BLaER1 treated with 17β-estradiol and CSF1 and Interleukin-3, amounts not matched to agents 10 nM and 100 nM (cell line): ENCODE measurements around the gene POU2F1.
A peak's percentile ranks its signal among the peaks of the same experiment; 100 is the strongest.
"Not testable (repeated sequence)": the region's sequence is repeated elsewhere in the genome, so short reads cannot be mapped to it uniquely, and the experiment has no call there.

ENCODE experiments used
- H3K27ac ChIP-seq, 11 experiments: shearing (Covaris generic); formaldehyde crosslinking; 2 replicates each; pipeline ENCODE4 v1.8.1; 2022
- H3K27me3 ChIP-seq, 11 experiments: shearing (Covaris generic); formaldehyde crosslinking; 2 replicates each; pipeline ENCODE4 v1.8.1; 2022
- H3K36me3 ChIP-seq, 11 experiments: shearing (Covaris generic); formaldehyde crosslinking; 2 replicates each; pipeline ENCODE4 v1.8.1; 2022
- H3K4me1 ChIP-seq, 10 experiments: shearing (Covaris generic); formaldehyde crosslinking; 2 replicates each; pipeline ENCODE4 v1.8.1; 2022
- H3K4me2 ChIP-seq, 11 experiments: shearing (Covaris generic); formaldehyde crosslinking; 2 replicates each; pipeline ENCODE4 v1.8.1; 2022
- H3K4me3 ChIP-seq, 10 experiments: shearing (Covaris generic); formaldehyde crosslinking; 2 replicates each; pipeline ENCODE4 v1.8.1; 2022
- H3K9ac ChIP-seq, 11 experiments: shearing (Covaris generic); formaldehyde crosslinking; 2 replicates each; pipeline ENCODE4 v1.8.1; 2022
- H3K9me3 ChIP-seq, 11 experiments: shearing (Covaris generic); formaldehyde crosslinking; replicated peaks in 1 of 11; 2 replicates each; pipeline ENCODE4 v1.8.1; 2022
- H4K20me1 ChIP-seq, 11 experiments: shearing (Covaris generic); formaldehyde crosslinking; 2 replicates each; pipeline ENCODE4 v1.8.1; 2022
- Cebpa-rat ChIP-seq, 11 experiments: shearing (Covaris generic); IDR thresholded peaks; 2 replicates each; pipeline ENCODE4 v1.8.1; 2022

The POU2F1 gene

GRCh38 chr1:167310732-167311131, 90.0 kb downstream of the POU2F1 start:
- Histone ChIP-seq H3K4me1 (peaks cover 0 to 12% (median 0%) of the 10 kb centered on the region in 10 experiments; a peak in 5 of 20 replicates), H3K36me3 (peaks cover 5 to 15% (median 10%) of the 10 kb centered on the region in 11 experiments; a peak in 18 of 22 replicates), H3K27ac (no peak overlapping the region), H4K20me1 (no peaks in the 10 kb centered on the region; a peak in 1 of 22 replicates), H3K4me3 (no peak overlapping the region), H3K9me3 (peaks cover 14 to 26% (median 21%) of the 10 kb centered on the region in 11 experiments), H3K4me2 (no peak overlapping the region), H3K27me3 (no peaks in the 10 kb centered on the region), H3K9ac (no peak overlapping the region)
- TF ChIP-seq Cebpa-rat (IDR thresholded peaks at IDR 0.05): no peak

DNA sequence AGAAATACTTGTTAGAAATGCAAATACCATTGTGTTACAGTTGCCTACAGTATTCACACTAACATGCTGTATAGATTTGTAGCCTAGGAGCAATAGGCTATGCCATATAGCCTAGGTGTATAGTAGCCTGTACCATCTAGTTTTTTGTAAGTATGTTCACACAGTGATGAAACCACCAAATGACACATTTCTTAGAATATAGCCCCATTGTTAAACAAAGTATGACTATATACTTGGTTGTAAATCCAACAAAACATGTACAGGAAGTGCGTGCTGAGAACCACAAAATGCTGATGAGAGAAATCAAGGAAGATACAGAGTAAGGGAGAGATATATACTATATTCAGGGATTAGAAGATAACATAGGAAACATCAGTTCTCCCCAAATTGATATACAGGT, 92.2 kb downstream of the POU2F1 start:
- H3K4me2 ChIP-seq: no peak overlapping the region

DNA sequence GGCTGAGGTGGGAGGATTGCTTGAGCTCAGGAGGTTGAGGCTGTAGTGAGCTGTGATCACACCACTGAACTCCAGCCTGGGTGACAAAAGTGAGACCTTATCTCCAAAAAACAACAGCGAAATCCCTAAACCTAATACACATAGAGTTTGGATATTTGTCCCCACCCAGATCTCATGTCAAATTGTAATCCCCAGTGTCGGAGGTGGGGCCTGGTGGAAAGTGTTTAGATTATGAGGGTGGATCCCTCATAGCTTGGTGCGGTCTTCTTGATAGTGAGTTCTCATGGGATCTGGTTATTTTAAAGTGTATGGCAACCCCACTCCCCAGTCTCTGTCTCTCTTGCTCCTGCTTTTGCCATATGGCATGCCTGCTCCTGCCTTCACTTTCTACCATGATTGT, 94.0 kb downstream of the POU2F1 start:
- Histone ChIP-seq H4K20me1 (no peaks in the 10 kb centered on the region), H3K9ac (no peak overlapping the region), H3K27ac (no peak overlapping the region), H3K4me1 (no peaks in the 10 kb centered on the region), H3K27me3 (no peaks in the 10 kb centered on the region), H3K36me3 (peaks cover 29 to 52% (median 44%) of the 10 kb centered on the region in 11 experiments), H3K4me2 (no peak overlapping the region), H3K4me3 (no peak overlapping the region), H3K9me3 (peaks cover 54 to 65% (median 61%) of the 10 kb centered on the region in 11 experiments)
- no peak for TF ChIP-seq Cebpa-rat (IDR thresholded peaks at IDR 0.05)

More for the DNA sequence above, 92.2 kb downstream of the POU2F1 start:
- H3K9ac ChIP-seq: no peak overlapping the region
- H3K9me3 ChIP-seq: peaks cover 36 to 47% (median 43%) of the 10 kb centered on the region in 11 experiments
- no peak overlapping the region for H3K4me3 ChIP-seq
- H3K36me3 ChIP-seq: peaks cover 24 to 34% (median 27%) of the 10 kb centered on the region in 11 experiments
- H3K4me1 ChIP-seq: no peaks in the 10 kb centered on the region
- H4K20me1 ChIP-seq: no peaks in the 10 kb centered on the region
- no peaks in the 10 kb centered on the region for H3K27me3 ChIP-seq
- no peak for TF ChIP-seq Cebpa-rat (IDR thresholded peaks at IDR 0.05)
- H3K27ac ChIP-seq: no peak overlapping the region

DNA sequence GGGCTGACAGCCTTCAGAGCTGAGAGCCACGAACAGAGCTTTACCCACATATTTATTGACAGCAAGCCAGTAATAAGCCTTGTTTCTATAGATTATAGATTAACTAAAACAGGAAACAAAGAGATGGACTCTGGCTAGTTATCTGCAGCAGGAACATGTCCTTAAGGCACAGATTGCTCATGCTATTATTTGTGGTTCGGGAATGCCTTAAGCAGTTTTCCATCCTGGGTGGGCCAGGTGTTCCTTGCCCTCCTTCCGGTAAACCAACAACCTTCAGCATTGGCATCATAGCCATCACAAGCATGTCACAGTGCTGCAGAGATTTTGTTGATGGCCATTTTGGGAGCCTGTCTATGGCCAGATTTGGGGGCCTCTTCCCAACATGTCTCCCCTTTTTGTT, 96.8 kb downstream of the POU2F1 start:
- H3K27ac ChIP-seq: no peak overlapping the region
- peaks cover 81 to 91% (median 82%) of the 10 kb centered on the region in 11 experiments for H3K9me3 ChIP-seq
- no peak overlapping the region for H3K9ac ChIP-seq
- H3K4me1 ChIP-seq: no peaks in the 10 kb centered on the region
- H4K20me1 ChIP-seq: no peaks in the 10 kb centered on the region
- H3K27me3 ChIP-seq: no peaks in the 10 kb centered on the region
- peak overlapping the region in 2 of 10 experiments; percentile 1 to 2; a peak in 1 of 20 replicates for H3K4me3 ChIP-seq
- no peak for TF ChIP-seq Cebpa-rat (IDR thresholded peaks at IDR 0.05)
- no peak overlapping the region for H3K4me2 ChIP-seq
- peaks cover 39 to 80% (median 61%) of the 10 kb centered on the region in 11 experiments for H3K36me3 ChIP-seq

GRCh38 chr1:167319206-167319605, 98.5 kb downstream of the POU2F1 start:
- H3K27ac ChIP-seq, H3K4me1 ChIP-seq, H3K9ac ChIP-seq, H4K20me1 ChIP-seq, H3K4me3 ChIP-seq, H3K4me2 ChIP-seq, H3K27me3 ChIP-seq: not testable (repeated sequence)
- Histone ChIP-seq H3K9me3 (peaks cover 98 to 100% (median 99%) of the 10 kb centered on the region in 11 experiments), H3K36me3 (peaks cover 56 to 97% (median 79%) of the 10 kb centered on the region in 11 experiments)

- no peak for TF ChIP-seq Cebpa-rat (IDR thresholded peaks at IDR 0.05)
- no peak overlapping the region for H3K9ac ChIP-seq
- no peaks in the 10 kb centered on the region for H3K27me3 ChIP-seq
- H3K9me3 ChIP-seq: peaks cover 92 to 100% (median 93%) of the 10 kb centered on the region in 11 experiments
- no peaks in the 10 kb centered on the region for H4K20me1 ChIP-seq
- H3K4me3 ChIP-seq: peak overlapping the region in 6 of 10 experiments; percentile 15 to 37 (median 22); a peak in 6 of 20 replicates
- H3K36me3 ChIP-seq: peaks cover 53 to 96% (median 77%) of the 10 kb centered on the region in 11 experiments
- H3K4me2 ChIP-seq: no peak overlapping the region
- no peak overlapping the region for H3K27ac ChIP-seq
- peaks cover 0 to 6% (median 5%) of the 10 kb centered on the region in 10 experiments; a peak in 15 of 20 replicates for H3K4me1 ChIP-seq
Observed at GRCh38 chr1:167322483-167322882, 101.8 kb downstream of the POU2F1 start.

GRCh38 chr1:167325151-167325550, 104.5 kb downstream of the POU2F1 start:
- H3K36me3 ChIP-seq: peaks cover 39 to 70% (median 54%) of the 10 kb centered on the region in 11 experiments
- no peak overlapping the region for H3K9ac ChIP-seq
- no peak overlapping the region for H3K27ac ChIP-seq
- peaks cover 13 to 28% (median 19%) of the 10 kb centered on the region in 10 experiments for H3K4me1 ChIP-seq
- no peak overlapping the region for H3K4me2 ChIP-seq
- H4K20me1 ChIP-seq: peaks cover 0 to 7% (median 0%) of the 10 kb centered on the region in 11 experiments; a peak in 1 of 22 replicates
- no peak for TF ChIP-seq Cebpa-rat (IDR thresholded peaks at IDR 0.05)
- H3K27me3 ChIP-seq: no peaks in the 10 kb centered on the region
- H3K9me3 ChIP-seq: peaks cover 65 to 74% (median 67%) of the 10 kb centered on the region in 11 experiments
- no peak overlapping the region for H3K4me3 ChIP-seq

DNA sequence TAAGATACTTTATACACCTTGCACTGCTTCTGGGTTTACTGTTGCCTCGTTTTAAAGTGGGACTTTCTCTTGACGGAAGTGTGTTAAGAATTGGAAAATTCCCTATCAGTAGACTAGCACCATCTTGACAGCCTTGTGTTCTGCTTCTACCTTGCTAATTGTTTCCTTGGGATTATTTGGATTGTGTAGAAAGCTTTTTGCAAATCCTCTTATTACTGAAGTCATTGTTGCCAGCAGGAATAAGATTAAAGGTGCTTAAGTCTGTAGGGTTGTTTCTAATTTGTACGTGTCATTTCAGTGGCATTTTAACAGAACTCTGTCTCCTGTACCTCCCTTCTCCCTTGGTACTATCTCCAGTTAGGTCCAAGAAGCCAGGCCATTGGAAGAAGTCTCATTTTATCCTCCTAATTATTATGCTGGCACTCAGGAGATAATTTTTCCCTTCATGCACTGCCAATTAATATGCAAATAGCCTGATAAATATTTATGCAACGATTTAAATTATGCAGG, 107.7 kb downstream of the POU2F1 start:
- H3K9ac ChIP-seq: peak overlapping the region in 10 of 11 experiments; percentile 33 to 76 (median 69); a peak in 15 of 22 replicates
- peak overlapping the region; percentile 7 to 85 (median 80); a peak in 19 of 22 replicates for H3K27ac ChIP-seq
- peaks cover 0 to 10% (median 0%) of the 10 kb centered on the region in 11 experiments; a peak in 1 of 22 replicates for H4K20me1 ChIP-seq
- peaks cover 33 to 42% (median 34%) of the 10 kb centered on the region in 11 experiments for H3K9me3 ChIP-seq
- peak overlapping the region; percentile 70 to 97 (median 87) for H3K4me2 ChIP-seq
- peak overlapping the region; percentile 45 to 67 (median 59); a peak in 15 of 20 replicates for H3K4me3 ChIP-seq
- H3K27me3 ChIP-seq: no peaks in the 10 kb centered on the region
- H3K36me3 ChIP-seq: peaks cover 24 to 40% (median 30%) of the 10 kb centered on the region in 11 experiments
- no peak for TF ChIP-seq Cebpa-rat (IDR thresholded peaks at IDR 0.05)
- peaks cover 36 to 59% (median 49%) of the 10 kb centered on the region in 10 experiments for H3K4me1 ChIP-seq

DNA sequence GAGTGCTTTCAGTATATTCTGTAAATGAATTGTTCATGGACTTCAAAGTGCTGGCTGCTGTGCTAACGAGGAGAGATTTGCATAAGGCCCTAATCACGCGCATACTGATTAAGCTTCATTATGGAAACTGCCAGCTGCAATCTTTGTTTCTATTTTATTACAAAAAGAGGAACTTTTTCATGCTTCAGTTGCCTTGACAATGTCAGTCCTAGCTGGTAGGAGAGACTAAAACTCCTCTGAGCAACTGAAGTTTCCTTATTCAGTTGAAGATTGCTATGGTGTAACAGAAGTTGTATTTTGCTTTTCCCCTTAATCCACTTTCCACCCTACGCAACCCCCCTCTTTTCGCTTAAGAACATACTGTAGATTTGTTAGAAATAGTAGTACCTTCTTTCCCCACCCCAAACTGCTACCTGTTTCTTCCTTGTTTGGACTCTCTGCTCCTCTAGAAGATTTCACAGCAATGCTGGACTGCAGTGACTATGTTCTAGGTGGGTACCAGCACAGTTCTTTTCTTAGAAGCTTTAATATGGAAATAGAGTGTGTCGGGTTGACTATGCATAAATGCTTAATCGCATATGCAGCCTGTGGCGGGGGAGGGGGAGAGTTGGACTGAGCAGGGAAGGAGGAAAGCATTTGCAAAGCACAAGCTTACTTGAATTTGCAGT, 108.3 kb downstream of the POU2F1 start:
- H4K20me1 ChIP-seq: peaks cover 0 to 10% (median 0%) of the 10 kb centered on the region in 11 experiments; a peak in 1 of 22 replicates
- peaks cover 27 to 40% (median 29%) of the 10 kb centered on the region in 11 experiments for H3K9me3 ChIP-seq
- H3K36me3 ChIP-seq: peaks cover 23 to 39% (median 29%) of the 10 kb centered on the region in 11 experiments; a peak in 21 of 22 replicates
- peak in 3 of 11 experiments; percentile 12 to 57 (median 27); a peak in 3 of 22 replicates for TF ChIP-seq Cebpa-rat (IDR thresholded peaks at IDR 0.05)
- peak overlapping the region; percentile 45 to 67 (median 59) for H3K4me3 ChIP-seq
- H3K27me3 ChIP-seq: no peaks in the 10 kb centered on the region
- H3K9ac ChIP-seq: peak overlapping the region; percentile 58 to 76 (median 73); a peak in 21 of 22 replicates
- peak overlapping the region; percentile 70 to 97 (median 87) for H3K4me2 ChIP-seq
- peak overlapping the region; percentile 23 to 85 (median 80); a peak in 21 of 22 replicates for H3K27ac ChIP-seq
- H3K4me1 ChIP-seq: peaks cover 41 to 60% (median 54%) of the 10 kb centered on the region in 10 experiments
